Measurements from ENCODE around the gene MPRIP.
A peak's percentile ranks its signal among the peaks of the same experiment; 100 is the strongest.
"Not testable (repeated sequence)": the region's sequence is repeated elsewhere in the genome, so short reads cannot be mapped to it uniquely, and the experiment has no call there.

The MPRIP gene

GRCh38 chr17:17151541-17151940, 109.3 kb downstream of the MPRIP start:
- DNase-seq: no peak

- DNase-seq: peak; percentile 54
These were observed 109.7 kb downstream of the MPRIP start for GRCh38 chr17:17151962-17152361.

- DNase-seq: no peak
These were observed 110.1 kb downstream of the MPRIP start for GRCh38 chr17:17152385-17152784.

- DNase-seq: no peak
These were observed 110.8 kb downstream of the MPRIP start for GRCh38 chr17:17153071-17153470.

- peak; percentile 32 for DNase-seq
These were observed 111.5 kb downstream of the MPRIP start for GRCh38 chr17:17153709-17154108.

- DNase-seq: no peak
These were observed 112.3 kb downstream of the MPRIP start for GRCh38 chr17:17154556-17154955.

- DNase-seq: peak; percentile 30
These were observed 112.7 kb downstream of the MPRIP start for GRCh38 chr17:17154981-17155380.

- DNase-seq: peak; percentile 53
These were observed 113.3 kb downstream of the MPRIP start for GRCh38 chr17:17155568-17155967.

- no peak for DNase-seq
These were observed 113.8 kb downstream of the MPRIP start for GRCh38 chr17:17156107-17156506.

GRCh38 chr17:17156511-17156910, 114.3 kb downstream of the MPRIP start:
- DNase-seq: no peak

- no peak for DNase-seq
These were observed 114.8 kb downstream of the MPRIP start for GRCh38 chr17:17157041-17157440.

- not testable (repeated sequence) for DNase-seq
These were observed 116.2 kb downstream of the MPRIP start for GRCh38 chr17:17158506-17158905.

- no peak for DNase-seq
These were observed 117.3 kb downstream of the MPRIP start for GRCh38 chr17:17159571-17159970.

- no peak for DNase-seq
These were observed 118.9 kb downstream of the MPRIP start for GRCh38 chr17:17161121-17161520.

- DNase-seq: no peak
These were observed 119.5 kb downstream of the MPRIP start for GRCh38 chr17:17161759-17162158.

GRCh38 chr17:17164156-17164555, 121.9 kb downstream of the MPRIP start:
- no peak for DNase-seq

- DNase-seq: no peak
These were observed 122.4 kb downstream of the MPRIP start for GRCh38 chr17:17164676-17165075.

- no peak for DNase-seq
These were observed 123.5 kb downstream of the MPRIP start for GRCh38 chr17:17165666-17166308.

- DNase-seq: no peak
These were observed 124.2 kb downstream of the MPRIP start for GRCh38 chr17:17166446-17166845.

GRCh38 chr17:17167356-17167755, 125.1 kb downstream of the MPRIP start:
- no peak for DNase-seq

GRCh38 chr17:17167986-17168385, 125.7 kb downstream of the MPRIP start:
- no peak for DNase-seq

GRCh38 chr17:17168401-17168800, 126.1 kb downstream of the MPRIP start:
- no peak for DNase-seq

- DNase-seq: no peak
These were observed 127.1 kb downstream of the MPRIP start for GRCh38 chr17:17169396-17169795.

- no peak for DNase-seq
These were observed 128.2 kb downstream of the MPRIP start for GRCh38 chr17:17170346-17170985.

GRCh38 chr17:17171186-17171585, 128.9 kb downstream of the MPRIP start:
- no peak for DNase-seq
